IPS-18c (cell line): ENCODE data around the gene MMP14.
"Not testable (repeated sequence)": the region's sequence is repeated elsewhere in the genome, so short reads cannot be mapped to it uniquely, and the experiment has no call there.

Experiments used
- H3K4me3 ChIP-seq: 2 replicates; pipeline ENCODE4 v1.7.0; 2013; ENCODE audit warnings: low read depth, mild to moderate bottlenecking, low read length, moderate library complexity; ENCODE audit not compliant: insufficient read depth
- H3K9me3 ChIP-seq: one replicate; pipeline ENCODE4 v1.6.1; 2013; ENCODE audit warnings: mild to moderate bottlenecking, low read length, moderate library complexity; ENCODE audit not compliant: control insufficient read depth, insufficient read depth

MMP14 gene

GRCh38 chr14:22836301-22837113 lies at the start of gene MMP14:
Gene MMP14 (plus strand): TSS chr14:22836585. CDS start chr14:22836818, 233 bp downstream.
- no peaks in the 10 kb centered on the region for H3K9me3 ChIP-seq
- H3K4me3 ChIP-seq = peak within 1 kb of the TSS; percentile 93

- Histone ChIP-seq H3K9me3 (peaks cover 7% of the 10 kb centered on the region), H3K4me3 (no peak overlapping the region)
Measured at GRCh38 chr14:22786685-22787084, 49.7 kb upstream of the MMP14 start.

- no peak overlapping the region for H3K4me3 ChIP-seq
- peaks cover 2% of the 10 kb centered on the region for H3K9me3 ChIP-seq
Measured at GRCh38 chr14:22791301-22791700, 45.1 kb upstream of the MMP14 start.

GRCh38 chr14:22792158-22792557 lies 44.2 kb upstream of the MMP14 start:
- Histone ChIP-seq H3K9me3 (peaks cover 2% of the 10 kb centered on the region), H3K4me3 (no peak overlapping the region)

GRCh38 chr14:22793550-22793949 lies 42.8 kb upstream of the MMP14 start:
- H3K9me3 ChIP-seq, H3K4me3 ChIP-seq: not testable (repeated sequence)

GRCh38 chr14:22793976-22794375 lies 42.4 kb upstream of the MMP14 start:
- peaks cover 2% of the 10 kb centered on the region for H3K9me3 ChIP-seq
- no peak overlapping the region for H3K4me3 ChIP-seq

- H3K9me3 ChIP-seq = peaks cover 2% of the 10 kb centered on the region
- H3K4me3 ChIP-seq = no peak overlapping the region
Measured at GRCh38 chr14:22794551-22794951, 41.8 kb upstream of the MMP14 start.

- Histone ChIP-seq H3K4me3 (no peak overlapping the region), H3K9me3 (peaks cover 2% of the 10 kb centered on the region)
Measured at GRCh38 chr14:22796087-22796707, 40.2 kb upstream of the MMP14 start.

GRCh38 chr14:22797017-22797917 lies 39.1 kb upstream of the MMP14 start:
- Histone ChIP-seq H3K9me3 (no peaks in the 10 kb centered on the region), H3K4me3 (no peak overlapping the region)

- H3K4me3 ChIP-seq = no peak overlapping the region
Measured at GRCh38 chr14:22798528-22798927, 37.9 kb upstream of the MMP14 start.

GRCh38 chr14:22800346-22800745 lies 36.0 kb upstream of the MMP14 start:
- Histone ChIP-seq H3K4me3 (no peak overlapping the region), H3K9me3 (no peaks in the 10 kb centered on the region)

More at GRCh38 chr14:22798528-22798927, 37.9 kb upstream of the MMP14 start:
- no peaks in the 10 kb centered on the region for H3K9me3 ChIP-seq

- Histone ChIP-seq H3K4me3 (no peak overlapping the region), H3K9me3 (no peaks in the 10 kb centered on the region)
Measured at GRCh38 chr14:22801716-22802115, 34.7 kb upstream of the MMP14 start.

- no peak overlapping the region for H3K4me3 ChIP-seq
- H3K9me3 ChIP-seq = no peaks in the 10 kb centered on the region
Measured at GRCh38 chr14:22802860-22803686, 33.3 kb upstream of the MMP14 start.

- H3K4me3 ChIP-seq = no peak overlapping the region
- no peaks in the 10 kb centered on the region for H3K9me3 ChIP-seq
Measured at GRCh38 chr14:22803687-22803974, 32.8 kb upstream of the MMP14 start.

- H3K4me3 ChIP-seq, H3K9me3 ChIP-seq: not testable (repeated sequence)
Measured at GRCh38 chr14:22805235-22805634, 31.1 kb upstream of the MMP14 start.

GRCh38 chr14:22807432-22808087 lies 28.8 kb upstream of the MMP14 start:
- no peaks in the 10 kb centered on the region for H3K9me3 ChIP-seq

More at GRCh38 chr14:22807432-22808087, 28.8 kb upstream of the MMP14 start:
- no peak overlapping the region for H3K4me3 ChIP-seq
